Fibroblast of lung (primary cell): ENCODE measurements around the gene CHIT1. TPM values are rescaled to one million over a fixed set of nuclear protein-coding genes. Genes with fewer than 3 reads are reported as not detected.

Source experiments
- DNase-seq, 2 donors: peaks; one replicate each; pipeline versions ENCODE4 v3.0.0 to v3.0.0-alpha.2; 2010; ENCODE audit warnings: low read depth in 2 of 2
- H2AFZ ChIP-seq: 2 replicates; pipeline ENCODE4 v1.5.1; 2012; ENCODE audit warnings: low read length, control low read depth, inconsistent platforms
- H3K27ac ChIP-seq: 2 replicates; pipeline ENCODE4 v1.5.1; 2011; ENCODE audit warnings: low read length, control low read depth; ENCODE audit not compliant: insufficient read depth
- H3K27me3 ChIP-seq: 2 replicates; pipeline ENCODE4 v1.5.1; 2011; ENCODE audit warnings: mild to moderate bottlenecking, low read length; ENCODE audit not compliant: control insufficient read depth, insufficient read depth
- H3K36me3 ChIP-seq: 2 replicates; pipeline ENCODE4 v1.5.1; 2011; ENCODE audit warnings: low read length; ENCODE audit not compliant: control insufficient read depth, insufficient read depth
- H3K4me1 ChIP-seq: 2 replicates; pipeline ENCODE4 v1.5.1; 2011; ENCODE audit warnings: low read length; ENCODE audit not compliant: control insufficient read depth, insufficient read depth; ENCODE audit errors: extremely low read depth
- H3K4me2 ChIP-seq: 2 replicates; pipeline ENCODE4 v1.5.1; 2011; ENCODE audit warnings: low read length, control low read depth; ENCODE audit not compliant: insufficient read depth; ENCODE audit errors: extremely low read depth
- H3K4me3 ChIP-seq, 4 experiments: fragments of 200-600 bp in 1 of 4; sonication (generic) in 1 of 4; replicated peaks in 1 of 4; 2 replicates each; pipeline ENCODE4 v1.5.1; 2011 to 2016; ENCODE audit warnings: low read length in 4 of 4, low read depth in 3 of 4, mild to moderate bottlenecking in 3 of 4, control low read depth in 2 of 4, inconsistent platforms in 1 of 4, mixed read lengths in 1 of 4; ENCODE audit not compliant: insufficient read depth in 1 of 4; ENCODE audit errors: control extremely low read depth in 1 of 4
- H3K79me2 ChIP-seq: 2 replicates; pipeline ENCODE4 v1.5.1; 2012; ENCODE audit warnings: mild to moderate bottlenecking, low read length, inconsistent platforms; ENCODE audit not compliant: control insufficient read depth, insufficient read depth
- H3K9ac ChIP-seq: 2 replicates; pipeline ENCODE4 v1.5.1; 2011; ENCODE audit warnings: mild to moderate bottlenecking, low read length, control low read depth; ENCODE audit not compliant: insufficient read depth
- H3K9me3 ChIP-seq: 2 replicates; pipeline ENCODE4 v1.5.1; 2012; ENCODE audit warnings: low read depth, low read length; ENCODE audit not compliant: control insufficient read depth, insufficient read depth
- H4K20me1 ChIP-seq: 2 replicates; pipeline ENCODE4 v1.5.1; 2011; ENCODE audit warnings: low read length; ENCODE audit not compliant: control insufficient read depth, insufficient read depth; ENCODE audit errors: extremely low read depth
- CTCF ChIP-seq, 2 donors: IDR thresholded peaks in 1 of 2; conservative IDR thresholded peaks in 1 of 2; 1 replicate in 1 of 2; 2 replicates in 1 of 2; pipeline ENCODE4 v1.5.1; 2011 to 2012; ENCODE audit warnings: low read length in 2 of 2, control low read depth in 1 of 2, inconsistent platforms in 1 of 2, low read depth in 1 of 2, mild to moderate bottlenecking in 1 of 2
- EZH2 ChIP-seq: IDR thresholded peaks from 2 replicates; pipeline ENCODE4 v1.5.1; 2012; ENCODE audit warnings: low read length, control low read depth, mild to moderate bottlenecking; ENCODE audit errors: missing control alignments
- polyA plus RNA-seq, 2 donors: library from polyadenylated mRNA; depleted of rRNA in 1 of 2; stranded (reverse) in 1 of 2; unstranded in 1 of 2; fragments of >200 nt; gene quantifications; 2 replicates each; pipeline ENCODE4 v1.2.1, GENCODE V29; 2011 to 2012; ENCODE audit warnings: missing spikeins in 1 of 2
- total RNA-seq: library from RNA; depleted of rRNA; stranded (reverse); fragments of >200 nt; gene quantifications from 2 replicates; pipeline ENCODE4 v1.2.1, GENCODE V29; 2014

CHIT1 gene
- total and polyA plus RNA-seq, 2 donors (not counting 1 experiment from before 2014, with no cell fraction given) = not detected

- no peaks in the 10 kb centered on the region for H3K4me1 ChIP-seq
- no peak overlapping the region for H3K4me2 ChIP-seq
- H2AFZ ChIP-seq = no peak overlapping the region
- no peaks in the 10 kb centered on the region for H3K79me2 ChIP-seq
- no peak overlapping the region for H3K4me3 ChIP-seq
- no peak overlapping the region for H3K27ac ChIP-seq
- TF ChIP-seq CTCF (conservative IDR thresholded peaks at IDR 0.05 in 1 of 2, IDR thresholded peaks at IDR 0.05 in 1 of 2; ENCODE audit: low read depth in 1 of 2, low read length in 2 of 2) (no peak), EZH2 (no peak)
- no peak for DNase-seq
- H3K36me3 ChIP-seq = no peaks in the 10 kb centered on the region
- no peak overlapping the region for H3K9ac ChIP-seq
- no peaks in the 10 kb centered on the region for H4K20me1 ChIP-seq
- no peaks in the 10 kb centered on the region for H3K9me3 ChIP-seq
- H3K27me3 ChIP-seq = no peaks in the 10 kb centered on the region
These were observed 23.2 kb upstream of the CHIT1 start for GRCh38 chr1:203252678-203253077.

GRCh38 chr1:203251466-203251865 lies 22.0 kb upstream of the CHIT1 start:
- Histone ChIP-seq H2AFZ (no peak overlapping the region), H3K36me3 (no peaks in the 10 kb centered on the region), H3K27me3 (no peaks in the 10 kb centered on the region), H3K9ac (no peak overlapping the region), H3K9me3 (no peaks in the 10 kb centered on the region), H3K4me1 (no peaks in the 10 kb centered on the region), H3K27ac (no peak overlapping the region), H4K20me1 (no peaks in the 10 kb centered on the region), H3K79me2 (no peaks in the 10 kb centered on the region), H3K4me2 (no peak overlapping the region), H3K4me3 (no peak overlapping the region)
- TF ChIP-seq CTCF (conservative IDR thresholded peaks at IDR 0.05 in 1 of 2, IDR thresholded peaks at IDR 0.05 in 1 of 2; ENCODE audit: low read depth in 1 of 2, low read length in 2 of 2) (no peak), EZH2 (no peak)
- no peak for DNase-seq

- Histone ChIP-seq H3K79me2 (no peaks in the 10 kb centered on the region), H3K27ac (no peak overlapping the region), H3K27me3 (no peaks in the 10 kb centered on the region), H3K4me1 (no peaks in the 10 kb centered on the region), H3K9ac (no peak overlapping the region), H3K36me3 (no peaks in the 10 kb centered on the region), H4K20me1 (no peaks in the 10 kb centered on the region), H2AFZ (no peak overlapping the region), H3K4me2 (no peak overlapping the region), H3K9me3 (no peaks in the 10 kb centered on the region), H3K4me3 (no peak overlapping the region)
- no peak for TF ChIP-seq EZH2
- no peak for TF ChIP-seq CTCF (conservative IDR thresholded peaks at IDR 0.05 in 1 of 2, IDR thresholded peaks at IDR 0.05 in 1 of 2; ENCODE audit: low read depth in 1 of 2, low read length in 2 of 2)
- DNase-seq = no peak
These were observed 21.4 kb upstream of the CHIT1 start for GRCh38 chr1:203250911-203251310.
